ENCODE results near the gene TERF2IP. TPM values are rescaled to one million over a fixed set of nuclear protein-coding genes. Genes with fewer than 3 reads are reported as not detected.

The TERF2IP gene
- total RNA-seq, 2 donors from 2014 or later: 22.5 to 30.0 TPM

DNA sequence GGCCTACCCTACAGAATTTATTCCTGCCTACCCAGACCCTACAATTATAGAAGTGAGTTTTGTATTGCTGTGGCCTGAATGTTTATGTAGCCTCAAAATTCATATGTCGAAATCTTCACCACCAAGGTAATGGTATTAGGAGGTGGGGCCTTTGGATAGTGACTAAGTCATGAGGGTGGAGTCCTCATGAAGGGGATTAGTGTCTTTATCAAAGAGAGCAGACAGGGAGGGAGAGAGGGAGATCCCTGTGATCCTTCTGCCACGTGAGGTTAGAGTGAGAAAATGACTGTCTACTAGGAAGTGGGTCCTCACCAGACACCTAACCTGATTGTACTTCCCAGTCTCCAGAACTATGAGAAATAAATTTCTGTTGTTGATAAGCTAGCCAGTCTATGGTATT is 54.7 kb downstream of the TERF2IP start:
- DNase-seq (no peak), ATAC-seq (no peak)
- intact Hi-C loops (cut with DNase I, micrococcal nuclease): no loop called here

DNA sequence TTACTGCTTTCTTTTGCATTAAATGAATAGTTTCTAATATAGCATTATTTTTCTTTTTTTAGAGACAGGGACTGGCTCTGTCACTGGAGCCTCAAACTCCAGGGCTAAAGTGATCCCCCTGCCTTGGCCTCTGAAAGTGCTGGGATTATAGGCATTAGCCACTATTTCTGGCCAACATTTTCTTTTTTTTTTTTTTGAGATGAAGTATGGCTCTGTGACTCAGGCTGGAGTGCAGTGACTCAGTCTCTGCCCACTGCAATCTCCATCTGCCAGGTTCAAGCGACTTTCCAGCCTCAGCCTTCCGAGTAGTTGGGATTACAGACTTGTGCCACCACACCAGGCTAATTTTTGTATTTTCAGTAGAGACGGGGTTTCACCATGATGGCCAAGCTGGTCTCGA is 55.7 kb downstream of the TERF2IP start:
- DNase-seq: no peak
- intact Hi-C loops (cut with DNase I, micrococcal nuclease): no loop called here
- no peak for ATAC-seq

Other genes starting within 250 kb of the TERF2IP start
- 100 to 1,000 TPM in 1 of 2 donors, 10 to 100 TPM in 1; 79.8 to 117 TPM for gene CFDP1, start 214.3 kb upstream of the TERF2IP start, total RNA-seq
- gene TMEM170A, start 183.1 kb upstream of the TERF2IP start, total RNA-seq: 10 to 100 TPM; 54.1 to 71.9 TPM
- 1 to 10 TPM; 2.0 to 4.0 TPM for gene CHST6, start 152.3 kb upstream of the TERF2IP start, total RNA-seq
- 100 to 1,000 TPM; 115 to 116 TPM for gene CHST5, start 111.7 kb upstream of the TERF2IP start, total RNA-seq
- 1 to 10 TPM; 3.9 to 4.1 TPM for gene TMEM231, start 91.5 kb upstream of the TERF2IP start, total RNA-seq
- 100 to 1,000 TPM in 1 of 2 donors, 10 to 100 TPM in 1; 91.1 to 110 TPM for gene GABARAPL2, start 81.4 kb upstream of the TERF2IP start, total RNA-seq
- gene ADAT1, start 24.5 kb upstream of the TERF2IP start, total RNA-seq: 10 to 100 TPM; 35.9 to 37.5 TPM
- 100 to 1,000 TPM in 1 of 2 donors, 10 to 100 TPM in 1; 84.8 to 102 TPM for gene KARS1, start 108 bp upstream of the TERF2IP start, total RNA-seq
- not detected for gene CPHXL2, start 29.2 kb downstream of the TERF2IP start, total RNA-seq
- not detected for gene DUXB, start 53.7 kb downstream of the TERF2IP start, total RNA-seq
- not detected for gene CPHXL, start 78.7 kb downstream of the TERF2IP start, total RNA-seq

Measured in left colon (tissue), 2 donors.